Measurements from ENCODE around the gene CEP19.
"Not testable (repeated sequence)": the region's sequence is repeated elsewhere in the genome, so short reads cannot be mapped to it uniquely, and the experiment has no call there.

Gene CEP19

GRCh38 chr3:196737655-196738054 lies 25.6 kb upstream of the CEP19 start:
- Histone ChIP-seq H3K27me3 (ENCODE audit: control insufficient read depth, insufficient read depth, low read length) (no peaks in the 10 kb centered on the region), H3K9me3 (ENCODE audit: control insufficient read depth, low read length) (no peaks in the 10 kb centered on the region), H3K36me3 (ENCODE audit: control insufficient read depth, insufficient read depth, low read length) (no peaks in the 10 kb centered on the region), H3K4me1 (ENCODE audit: control insufficient read depth, insufficient read depth, low read length) (peaks cover 13% of the 10 kb centered on the region), H3K4me3 (ENCODE audit: low read length) (no peak overlapping the region), H3K9ac (ENCODE audit: low read length) (no peak overlapping the region)

DNA sequence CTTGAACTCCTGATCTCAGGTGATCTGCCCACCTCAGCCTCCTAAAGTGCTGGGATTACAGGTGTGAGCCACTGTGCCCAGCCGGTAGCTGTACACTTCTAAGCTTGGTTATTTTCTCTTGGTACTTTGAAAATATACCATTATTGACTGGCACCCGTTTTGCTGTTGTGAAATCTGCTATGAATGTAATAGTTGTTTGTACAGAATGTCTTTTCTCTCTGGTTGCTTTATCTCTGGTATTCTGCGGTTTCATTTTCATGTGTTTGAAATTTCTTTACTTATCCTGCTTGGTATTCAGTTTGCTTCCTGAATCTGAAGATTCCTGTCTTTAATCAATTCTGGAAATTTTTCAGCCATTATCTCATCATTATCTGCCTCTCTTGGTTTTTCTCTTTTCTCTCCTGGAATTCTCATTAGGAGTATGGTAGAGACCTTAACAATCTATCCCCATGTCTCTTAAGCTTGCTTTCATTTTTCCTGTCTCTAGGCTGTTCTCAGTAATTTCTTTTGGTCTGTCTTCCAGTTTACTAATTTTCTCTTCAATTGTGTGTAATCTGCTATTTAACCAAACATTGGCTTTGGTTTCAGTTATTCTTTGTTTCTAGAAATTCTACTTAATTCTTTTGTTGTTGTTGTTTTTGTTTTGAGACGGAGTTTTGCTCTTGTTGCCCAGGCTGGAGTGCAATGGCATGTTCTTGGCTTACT lies 24.8 kb upstream of the CEP19 start:
- no peak overlapping the region for H3K4me3 ChIP-seq (ENCODE audit: low read length)
- no peaks in the 10 kb centered on the region for H3K27me3 ChIP-seq (ENCODE audit: control insufficient read depth, insufficient read depth, low read length)
- no peaks in the 10 kb centered on the region for H3K9me3 ChIP-seq (ENCODE audit: control insufficient read depth, low read length)
- no peak overlapping the region for H3K9ac ChIP-seq (ENCODE audit: low read length)
- H3K36me3 ChIP-seq (ENCODE audit: control insufficient read depth, insufficient read depth, low read length): no peaks in the 10 kb centered on the region
- peaks cover 9% of the 10 kb centered on the region for H3K4me1 ChIP-seq (ENCODE audit: control insufficient read depth, insufficient read depth, low read length)

DNA sequence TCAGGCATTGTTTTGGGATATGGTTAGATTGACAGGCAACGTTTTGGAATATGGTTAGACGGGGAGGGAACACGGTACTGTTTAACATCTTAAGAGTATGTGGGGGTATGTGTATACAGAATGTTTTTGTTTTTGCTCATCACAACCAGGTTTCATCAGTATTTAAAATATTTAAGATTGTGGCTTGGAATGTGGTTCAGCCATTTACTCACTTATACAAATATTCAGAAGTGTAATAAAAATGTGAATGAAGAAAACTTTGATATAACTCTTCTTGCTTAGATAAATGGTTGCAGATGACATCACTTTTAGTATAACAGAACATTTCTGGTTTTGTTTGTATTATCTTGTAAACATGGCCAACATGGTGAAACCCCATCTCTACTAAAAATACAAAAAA lies 23.7 kb upstream of the CEP19 start:
- no peaks in the 10 kb centered on the region for H3K9me3 ChIP-seq (ENCODE audit: control insufficient read depth, low read length)
- no peaks in the 10 kb centered on the region for H3K36me3 ChIP-seq (ENCODE audit: control insufficient read depth, insufficient read depth, low read length)
- H3K9ac ChIP-seq (ENCODE audit: low read length): no peak overlapping the region
- no peaks in the 10 kb centered on the region for H3K4me1 ChIP-seq (ENCODE audit: control insufficient read depth, insufficient read depth, low read length)
- H3K27me3 ChIP-seq (ENCODE audit: control insufficient read depth, insufficient read depth, low read length): no peaks in the 10 kb centered on the region
- no peak overlapping the region for H3K4me3 ChIP-seq (ENCODE audit: low read length)

DNA sequence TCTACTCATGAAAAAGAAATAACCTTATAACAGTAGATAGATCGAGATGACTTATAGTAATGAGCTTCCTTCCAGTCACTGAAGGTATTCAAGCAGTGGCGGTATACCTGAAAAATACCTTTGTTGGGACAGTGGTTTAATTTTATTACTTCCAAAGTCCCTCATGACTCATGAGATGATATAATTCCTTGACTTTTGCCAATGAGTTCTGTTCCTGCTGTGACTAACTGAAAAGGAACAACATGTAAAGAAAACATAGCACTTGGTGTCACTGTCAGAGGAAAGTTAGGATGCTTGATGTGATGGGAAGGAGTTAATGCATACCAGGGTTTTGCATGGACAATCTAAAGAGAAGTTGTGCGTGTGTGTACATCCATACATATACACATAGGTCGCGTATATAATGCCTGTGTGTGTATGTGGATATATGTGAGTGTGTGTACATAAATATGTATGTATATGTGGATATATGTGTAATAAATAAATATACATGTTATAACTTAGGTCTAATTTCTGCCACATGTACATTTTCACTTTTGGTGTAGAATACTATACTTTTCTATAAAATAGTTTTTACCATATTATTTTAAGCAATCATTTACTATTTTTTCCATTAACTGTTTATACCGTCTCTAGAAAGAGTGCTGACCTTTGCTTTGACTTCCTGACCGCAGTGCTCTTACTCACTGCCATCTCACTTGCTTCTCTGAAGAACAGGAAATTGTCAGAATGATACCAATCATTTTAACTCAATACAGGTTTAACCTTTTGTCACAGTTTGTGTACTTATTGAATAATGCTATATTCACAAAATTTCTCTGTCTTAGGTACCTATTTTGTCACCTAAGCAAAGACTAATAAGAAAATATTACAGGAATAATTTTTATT lies 15.0 kb upstream of the CEP19 start:
- H3K9ac ChIP-seq (ENCODE audit: low read length): no peak overlapping the region
- no peaks in the 10 kb centered on the region for H3K9me3 ChIP-seq (ENCODE audit: control insufficient read depth, low read length)
- H3K36me3 ChIP-seq (ENCODE audit: control insufficient read depth, insufficient read depth, low read length): no peaks in the 10 kb centered on the region
- H3K4me3 ChIP-seq (ENCODE audit: low read length): no peak overlapping the region
- H3K4me1 ChIP-seq (ENCODE audit: control insufficient read depth, insufficient read depth, low read length): no peaks in the 10 kb centered on the region
- H3K27me3 ChIP-seq (ENCODE audit: control insufficient read depth, insufficient read depth, low read length): no peaks in the 10 kb centered on the region

- no peaks in the 10 kb centered on the region for H3K36me3 ChIP-seq (ENCODE audit: control insufficient read depth, insufficient read depth, low read length)
- H3K4me3 ChIP-seq (ENCODE audit: low read length): no peak overlapping the region
- no peaks in the 10 kb centered on the region for H3K9me3 ChIP-seq (ENCODE audit: control insufficient read depth, low read length)
- H3K4me1 ChIP-seq (ENCODE audit: control insufficient read depth, insufficient read depth, low read length): no peaks in the 10 kb centered on the region
- no peak overlapping the region for H3K9ac ChIP-seq (ENCODE audit: low read length)
- no peaks in the 10 kb centered on the region for H3K27me3 ChIP-seq (ENCODE audit: control insufficient read depth, insufficient read depth, low read length)
These were observed 9.0 kb upstream of the CEP19 start for GRCh38 chr3:196721097-196721496.

DNA sequence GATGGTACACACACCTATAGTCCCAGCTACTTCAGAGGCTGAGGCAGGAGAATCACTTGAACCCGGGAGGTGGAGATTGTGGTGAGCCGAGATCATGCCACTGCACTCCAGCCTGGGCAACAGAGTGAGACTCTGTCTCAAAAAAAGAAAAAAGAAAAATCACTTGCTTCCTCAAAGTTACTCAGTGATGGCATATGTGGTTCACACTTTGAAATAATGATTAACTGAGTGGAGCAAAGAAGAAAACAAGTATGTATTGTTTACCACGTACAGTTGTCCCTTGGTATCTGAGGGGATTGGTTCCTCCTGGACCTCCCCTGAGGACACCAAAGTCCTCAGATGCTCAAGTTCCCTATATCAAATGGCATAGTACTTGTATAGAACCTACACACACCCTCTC lies 5.1 kb upstream of the CEP19 start:
- not testable (repeated sequence) for H3K9me3 ChIP-seq (ENCODE audit: control insufficient read depth, low read length); H3K27me3 ChIP-seq (ENCODE audit: control insufficient read depth, insufficient read depth, low read length); H3K4me3 ChIP-seq (ENCODE audit: low read length); H3K36me3 ChIP-seq (ENCODE audit: control insufficient read depth, insufficient read depth, low read length); H3K4me1 ChIP-seq (ENCODE audit: control insufficient read depth, insufficient read depth, low read length); H3K9ac ChIP-seq (ENCODE audit: low read length)

DNA sequence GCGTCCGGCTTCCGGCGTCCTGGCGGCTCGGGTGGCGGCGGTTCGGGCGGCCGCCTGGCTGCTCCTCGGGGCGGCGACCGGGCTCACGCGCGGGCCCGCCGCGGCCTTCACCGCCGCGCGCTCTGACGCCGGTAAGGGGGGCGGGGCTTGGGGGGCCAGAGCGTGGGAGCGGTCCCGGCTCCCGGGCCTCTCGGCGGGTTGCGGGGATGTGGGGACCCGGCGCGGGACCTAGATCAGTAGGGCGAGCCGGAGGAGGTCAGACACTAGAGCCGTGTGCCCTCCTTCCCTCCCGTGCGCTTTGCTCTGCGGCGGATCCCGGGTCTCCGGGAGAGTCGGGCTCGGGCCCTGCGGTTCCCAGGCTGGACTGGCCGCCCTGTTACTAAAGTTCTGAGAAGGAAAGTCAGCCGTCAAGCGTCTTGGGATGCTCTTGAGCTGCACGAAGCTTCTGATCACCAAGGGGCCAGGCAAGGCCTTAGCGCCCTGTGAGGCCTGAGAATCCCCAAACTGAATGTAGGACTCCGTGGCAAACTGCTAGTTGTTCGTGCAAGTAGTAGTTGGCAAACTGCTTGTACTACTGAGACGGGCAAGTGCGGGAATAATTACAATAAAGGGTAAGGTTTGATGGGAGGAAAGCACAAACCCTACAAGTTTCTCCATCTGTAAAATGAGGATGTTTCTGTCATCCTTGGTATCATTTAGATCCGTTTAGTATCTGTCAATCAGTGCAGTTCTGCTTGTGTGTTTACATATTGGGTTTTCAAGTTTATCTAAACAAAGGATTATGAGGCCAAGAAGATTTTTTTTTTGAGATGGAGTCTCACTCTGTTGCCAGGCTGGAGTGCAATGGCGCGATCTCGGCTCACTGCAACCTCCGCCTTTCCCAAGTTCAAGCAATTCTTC lies 714 bp upstream of the CEP19 start:
- Histone ChIP-seq H3K36me3 (ENCODE audit: control insufficient read depth, insufficient read depth, low read length) (no peaks in the 10 kb centered on the region), H3K9me3 (ENCODE audit: control insufficient read depth, low read length) (no peaks in the 10 kb centered on the region), H3K9ac (ENCODE audit: low read length) (peak overlapping the region; percentile 60), H3K4me3 (ENCODE audit: low read length) (peak overlapping the region; percentile 67), H3K27me3 (ENCODE audit: control insufficient read depth, insufficient read depth, low read length) (no peaks in the 10 kb centered on the region), H3K4me1 (ENCODE audit: control insufficient read depth, insufficient read depth, low read length) (peaks cover 12% of the 10 kb centered on the region)

- Histone ChIP-seq H3K9ac (ENCODE audit: low read length) (no peak overlapping the region), H3K9me3 (ENCODE audit: control insufficient read depth, low read length) (no peaks in the 10 kb centered on the region), H3K4me1 (ENCODE audit: control insufficient read depth, insufficient read depth, low read length) (peaks cover 12% of the 10 kb centered on the region), H3K4me3 (ENCODE audit: low read length) (no peak overlapping the region), H3K27me3 (ENCODE audit: control insufficient read depth, insufficient read depth, low read length) (no peaks in the 10 kb centered on the region), H3K36me3 (ENCODE audit: control insufficient read depth, insufficient read depth, low read length) (no peaks in the 10 kb centered on the region)
These were observed 3.6 kb downstream of the CEP19 start for GRCh38 chr3:196708467-196708866.

- Histone ChIP-seq H3K9me3 (ENCODE audit: control insufficient read depth, low read length) (no peaks in the 10 kb centered on the region), H3K4me3 (ENCODE audit: low read length) (no peak overlapping the region), H3K36me3 (ENCODE audit: control insufficient read depth, insufficient read depth, low read length) (no peaks in the 10 kb centered on the region), H3K4me1 (ENCODE audit: control insufficient read depth, insufficient read depth, low read length) (peaks cover 6% of the 10 kb centered on the region), H3K27me3 (ENCODE audit: control insufficient read depth, insufficient read depth, low read length) (no peaks in the 10 kb centered on the region), H3K9ac (ENCODE audit: low read length) (no peak overlapping the region)
These were observed 4.5 kb downstream of the CEP19 start for GRCh38 chr3:196707566-196707965.

DNA sequence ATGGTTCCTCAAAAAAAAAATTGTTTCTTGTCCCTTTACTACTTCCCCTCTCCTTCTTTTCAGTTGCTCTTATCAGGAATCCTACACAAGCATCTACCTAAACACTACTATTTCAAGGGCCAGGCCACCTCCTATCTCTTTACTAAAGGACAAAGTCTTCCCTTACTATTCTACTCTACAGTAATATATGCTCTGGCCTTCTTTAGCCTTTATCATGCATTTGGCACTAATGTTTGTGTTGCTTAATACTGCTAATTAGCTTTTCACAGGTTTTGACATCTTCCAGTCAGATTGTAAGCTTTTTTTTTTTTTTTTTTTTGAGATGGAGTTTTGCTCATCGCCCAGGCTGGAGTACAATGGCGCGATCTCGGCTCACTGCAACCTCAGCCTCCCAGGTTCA lies 5.3 kb downstream of the CEP19 start:
- H3K36me3 ChIP-seq (ENCODE audit: control insufficient read depth, insufficient read depth, low read length): no peaks in the 10 kb centered on the region
- no peaks in the 10 kb centered on the region for H3K27me3 ChIP-seq (ENCODE audit: control insufficient read depth, insufficient read depth, low read length)
- H3K9me3 ChIP-seq (ENCODE audit: control insufficient read depth, low read length): no peaks in the 10 kb centered on the region
- H3K9ac ChIP-seq (ENCODE audit: low read length): no peak overlapping the region
- no peak overlapping the region for H3K4me3 ChIP-seq (ENCODE audit: low read length)
- H3K4me1 ChIP-seq (ENCODE audit: control insufficient read depth, insufficient read depth, low read length): peaks cover 6% of the 10 kb centered on the region

DNA sequence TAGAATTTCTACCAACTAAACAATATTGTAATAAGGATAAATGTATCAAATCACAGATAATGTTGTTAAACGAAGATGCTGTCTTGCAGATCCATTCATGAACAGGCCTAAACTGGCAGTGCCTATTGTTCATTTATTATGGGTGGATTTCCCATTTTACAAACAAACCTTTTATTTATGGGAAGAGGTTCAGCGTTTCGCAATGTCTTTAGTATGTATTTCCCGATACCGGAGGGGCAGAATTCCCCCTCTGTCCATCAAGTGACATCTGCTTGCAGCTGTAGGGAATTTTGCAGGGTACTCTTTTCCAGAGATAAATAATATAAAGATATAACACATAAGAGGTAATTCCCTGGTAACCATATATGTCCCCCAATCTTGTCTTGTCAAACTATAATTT lies 5.7 kb downstream of the CEP19 start:
- no peaks in the 10 kb centered on the region for H3K9me3 ChIP-seq (ENCODE audit: control insufficient read depth, low read length)

GRCh38 chr3:196700801-196701200 lies 11.2 kb downstream of the CEP19 start:
- Histone ChIP-seq H3K4me3 (ENCODE audit: low read length) (no peak overlapping the region), H3K9me3 (ENCODE audit: control insufficient read depth, low read length) (no peaks in the 10 kb centered on the region), H3K36me3 (ENCODE audit: control insufficient read depth, insufficient read depth, low read length) (no peaks in the 10 kb centered on the region), H3K27me3 (ENCODE audit: control insufficient read depth, insufficient read depth, low read length) (no peaks in the 10 kb centered on the region), H3K9ac (ENCODE audit: low read length) (no peak overlapping the region), H3K4me1 (ENCODE audit: control insufficient read depth, insufficient read depth, low read length) (no peaks in the 10 kb centered on the region)

More for the DNA sequence above, 5.7 kb downstream of the CEP19 start:
- Histone ChIP-seq H3K36me3 (ENCODE audit: control insufficient read depth, insufficient read depth, low read length) (no peaks in the 10 kb centered on the region), H3K27me3 (ENCODE audit: control insufficient read depth, insufficient read depth, low read length) (no peaks in the 10 kb centered on the region), H3K4me3 (ENCODE audit: low read length) (no peak overlapping the region), H3K9ac (ENCODE audit: low read length) (no peak overlapping the region), H3K4me1 (ENCODE audit: control insufficient read depth, insufficient read depth, low read length) (peaks cover 2% of the 10 kb centered on the region)

Measured in mucosa of stomach (tissue), 1 donor.